HFFc6 (cell line): ENCODE data around the gene NR4A1. TPM values are rescaled to one million over a fixed set of nuclear protein-coding genes. Genes with fewer than 3 reads are reported as not detected.

Source experiments
- DNase-seq: peaks from one replicate; pipeline ENCODE4 v3.0.0-alpha.2; 2018
- H3K27ac Mint-ChIP-seq: 2 replicates; pipeline ENCODE4 v1.8.0; 2020; ENCODE audit warnings: mild to moderate bottlenecking, mixed read lengths
- H3K27me3 Mint-ChIP-seq: 2 replicates; pipeline ENCODE4 v1.8.0; 2021; ENCODE audit warnings: mild to moderate bottlenecking, moderate library complexity, mixed read lengths; ENCODE audit not compliant: insufficient read depth
- H3K36me3 Mint-ChIP-seq: 2 replicates; pipeline ENCODE4 v1.8.0; 2021; ENCODE audit warnings: low read depth, mixed read lengths
- H3K4me1 Mint-ChIP-seq: 2 replicates; pipeline ENCODE4 v1.8.0; 2020; ENCODE audit warnings: low read depth, mixed read lengths
- H3K4me3 Mint-ChIP-seq: 2 replicates; pipeline ENCODE4 v1.8.0; 2020; ENCODE audit warnings: mild to moderate bottlenecking, moderate library complexity, mixed read lengths
- H3K9me3 Mint-ChIP-seq: 2 replicates; pipeline ENCODE4 v1.8.0; 2020; ENCODE audit warnings: mild to moderate bottlenecking, mixed read lengths
- total RNA-seq, 6 experiments: library from RNA; stranded (reverse); fragmentation: NEBNext Ultra II Directional; extraction: Animal tissue kit (Norgen Biotek cat#: 25700); gene quantifications; 2 replicates in 1 of 6; 3 replicates in 5 of 6; pipeline ENCODE4 v1.2.3, GENCODE V29; 2021
- TF ChIP-seq, protein P1 (sequence below): fragments of 200-600 bp; sonication (generic); IDR thresholded peaks from 2 replicates; pipeline ENCODE4 v1.5.0; 2021; ENCODE audit warnings: antibody characterized with exemption, mild to moderate bottlenecking

NR4A1 gene
- total RNA-seq, 6 experiments from 2014 or later, result 10.3 to 46.6 (median 43.6) TPM

- no peaks in the 10 kb centered on the region for H3K36me3 Mint-ChIP-seq
- TF ChIP-seq, protein P1, sequence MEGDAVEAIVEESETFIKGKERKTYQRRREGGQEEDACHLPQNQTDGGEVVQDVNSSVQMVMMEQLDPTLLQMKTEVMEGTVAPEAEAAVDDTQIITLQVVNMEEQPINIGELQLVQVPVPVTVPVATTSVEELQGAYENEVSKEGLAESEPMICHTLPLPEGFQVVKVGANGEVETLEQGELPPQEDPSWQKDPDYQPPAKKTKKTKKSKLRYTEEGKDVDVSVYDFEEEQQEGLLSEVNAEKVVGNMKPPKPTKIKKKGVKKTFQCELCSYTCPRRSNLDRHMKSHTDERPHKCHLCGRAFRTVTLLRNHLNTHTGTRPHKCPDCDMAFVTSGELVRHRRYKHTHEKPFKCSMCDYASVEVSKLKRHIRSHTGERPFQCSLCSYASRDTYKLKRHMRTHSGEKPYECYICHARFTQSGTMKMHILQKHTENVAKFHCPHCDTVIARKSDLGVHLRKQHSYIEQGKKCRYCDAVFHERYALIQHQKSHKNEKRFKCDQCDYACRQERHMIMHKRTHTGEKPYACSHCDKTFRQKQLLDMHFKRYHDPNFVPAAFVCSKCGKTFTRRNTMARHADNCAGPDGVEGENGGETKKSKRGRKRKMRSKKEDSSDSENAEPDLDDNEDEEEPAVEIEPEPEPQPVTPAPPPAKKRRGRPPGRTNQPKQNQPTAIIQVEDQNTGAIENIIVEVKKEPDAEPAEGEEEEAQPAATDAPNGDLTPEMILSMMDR, result no peak
- H3K4me3 Mint-ChIP-seq, result peak overlapping the region; percentile 80
- peaks cover 10% of the 10 kb centered on the region; the same call in 1 of the 2 replicates for H3K4me1 Mint-ChIP-seq
- no peaks in the 10 kb centered on the region for H3K9me3 Mint-ChIP-seq
- no peak for DNase-seq
- no peak overlapping the region for H3K27ac Mint-ChIP-seq
- peaks cover 15% of the 10 kb centered on the region for H3K27me3 Mint-ChIP-seq
Measured at GRCh38 chr12:52005903-52006703, 45.1 kb upstream of the NR4A1 start.

DNA sequence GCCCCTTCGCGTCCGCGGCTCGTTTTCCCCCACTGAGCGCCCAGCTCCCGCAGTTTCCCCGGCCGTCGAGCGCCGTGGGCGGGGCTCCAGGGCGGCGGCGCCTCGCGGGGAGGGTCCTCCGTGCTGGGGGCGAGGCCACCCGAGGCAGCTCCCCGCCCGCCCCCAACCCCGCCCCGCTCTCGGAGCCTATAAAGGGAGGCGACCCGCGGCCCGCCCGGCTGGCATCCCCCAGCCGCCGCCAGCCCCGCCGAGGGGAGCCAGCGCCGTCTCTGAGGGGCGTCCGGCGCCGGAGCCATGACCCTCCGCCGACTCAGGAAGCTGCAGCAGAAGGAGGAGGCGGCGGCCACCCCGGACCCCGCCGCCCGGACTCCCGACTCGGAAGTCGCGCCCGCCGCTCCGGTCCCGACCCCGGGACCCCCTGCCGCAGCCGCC, 44.5 kb upstream of the NR4A1 start, which contains the start of gene TAMALIN:
TAMALIN (plus strand) TSS at position 221 of the 432 bp plus-strand sequence; CDS start at position 295, 74 bp downstream.
- Mint-ChIP-seq H3K4me3 (peak within 1 kb of the TSS; percentile 80), H3K27ac (no peak within 1 kb of the TSS)

DNA sequence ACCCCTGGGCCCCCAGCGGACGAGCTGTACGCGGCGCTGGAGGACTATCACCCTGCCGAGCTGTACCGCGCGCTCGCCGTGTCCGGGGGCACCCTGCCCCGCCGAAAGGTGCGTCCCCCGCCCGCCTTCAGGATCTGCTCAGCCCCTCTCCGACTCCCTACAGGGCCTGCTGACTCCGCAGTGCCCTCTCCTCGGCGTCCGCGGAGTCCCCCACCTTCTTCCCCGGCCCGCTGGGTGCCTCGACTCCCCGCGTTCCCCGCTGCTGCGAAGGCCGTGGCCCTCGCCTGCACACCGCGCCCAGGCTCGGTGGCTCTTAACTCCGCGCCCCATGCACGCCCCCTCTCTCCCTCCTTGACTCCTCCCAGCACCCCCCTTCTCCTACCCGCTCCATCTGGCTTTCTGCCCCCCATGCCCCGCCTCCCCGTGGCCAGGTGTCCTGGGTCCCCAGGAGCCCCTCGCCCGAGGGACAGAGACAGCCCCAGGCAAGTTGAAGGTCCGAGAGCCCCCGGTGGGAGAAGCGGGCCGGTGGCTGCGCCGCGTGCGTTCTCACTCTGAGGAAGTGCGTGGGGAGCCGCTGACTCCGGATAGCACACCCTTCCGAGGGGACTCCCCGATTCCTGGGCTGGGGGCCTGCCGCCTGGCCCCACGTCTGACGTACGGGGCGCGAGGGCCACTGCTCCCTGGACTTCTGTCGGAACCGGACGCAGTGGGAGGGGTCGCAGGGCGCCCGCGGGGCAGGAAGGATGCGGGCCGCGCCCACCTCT, 43.9 kb upstream of the NR4A1 start:
- H3K36me3 Mint-ChIP-seq, result no peaks in the 10 kb centered on the region
- H3K27me3 Mint-ChIP-seq, result peaks cover 15% of the 10 kb centered on the region
- no peak for DNase-seq
- no peaks in the 10 kb centered on the region for H3K9me3 Mint-ChIP-seq
- TF ChIP-seq, protein P1, result no peak
- no peak overlapping the region for H3K27ac Mint-ChIP-seq
- peak overlapping the region; percentile 30; the same call in 1 of the 2 replicates for H3K4me3 Mint-ChIP-seq
- peaks cover 10% of the 10 kb centered on the region; the same call in 1 of the 2 replicates for H3K4me1 Mint-ChIP-seq

More for the DNA sequence above, 44.5 kb upstream of the NR4A1 start, which contains the start of gene TAMALIN:
- Mint-ChIP-seq H3K27me3 (peaks cover 15% of the 10 kb centered on the region), H3K36me3 (no peaks in the 10 kb centered on the region), H3K4me1 (peaks cover 10% of the 10 kb centered on the region; the same call in 1 of the 2 replicates), H3K9me3 (no peaks in the 10 kb centered on the region)
- TF ChIP-seq, protein P1, result no peak
- DNase-seq, result no peak

DNA sequence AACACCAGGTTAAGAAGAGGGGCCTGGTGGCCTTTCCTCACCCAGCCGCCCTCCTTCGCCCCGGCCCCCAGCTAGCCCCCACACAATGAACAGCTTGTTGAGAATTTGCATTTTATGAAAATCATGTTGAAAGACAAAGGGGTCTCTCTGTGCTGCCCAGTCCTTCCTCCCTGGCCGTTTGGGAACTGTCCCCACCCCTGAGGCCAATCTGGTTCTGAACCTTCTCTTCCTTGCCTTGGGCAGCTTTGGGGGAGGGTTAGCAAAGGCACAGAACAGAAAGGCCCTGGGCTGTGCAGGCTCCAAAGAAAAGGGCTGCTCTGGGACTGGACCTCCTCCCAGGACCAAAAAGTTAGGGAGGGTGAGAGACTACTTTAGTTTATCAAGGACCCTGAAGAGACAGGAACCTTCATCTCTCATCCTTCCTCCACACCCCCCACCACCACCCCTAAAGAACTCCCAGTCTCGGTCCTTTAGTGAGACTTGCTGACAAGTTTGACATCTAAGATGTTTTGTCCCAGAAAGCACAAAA, 43.2 kb upstream of the NR4A1 start:
- Mint-ChIP-seq H3K27ac (no peak overlapping the region), H3K4me1 (peaks cover 10% of the 10 kb centered on the region; the same call in 1 of the 2 replicates), H3K27me3 (peaks cover 15% of the 10 kb centered on the region), H3K36me3 (no peaks in the 10 kb centered on the region), H3K9me3 (no peaks in the 10 kb centered on the region), H3K4me3 (no peak overlapping the region)
- no peak for DNase-seq
- TF ChIP-seq, protein P1, result no peak

- H3K4me3 Mint-ChIP-seq, result no peak overlapping the region
- DNase-seq, result no peak
- no peaks in the 10 kb centered on the region for H3K9me3 Mint-ChIP-seq
- TF ChIP-seq, protein P1, result no peak
- H3K36me3 Mint-ChIP-seq, result no peaks in the 10 kb centered on the region
- peaks cover 6% of the 10 kb centered on the region; the same call in 1 of the 2 replicates for H3K4me1 Mint-ChIP-seq
- no peak overlapping the region for H3K27ac Mint-ChIP-seq
- H3K27me3 Mint-ChIP-seq, result peaks cover 15% of the 10 kb centered on the region
Measured at GRCh38 chr12:52009081-52009751, 42.0 kb upstream of the NR4A1 start.
